Measurements from ENCODE around the gene ELMOD1.

ELMOD1 gene

DNA sequence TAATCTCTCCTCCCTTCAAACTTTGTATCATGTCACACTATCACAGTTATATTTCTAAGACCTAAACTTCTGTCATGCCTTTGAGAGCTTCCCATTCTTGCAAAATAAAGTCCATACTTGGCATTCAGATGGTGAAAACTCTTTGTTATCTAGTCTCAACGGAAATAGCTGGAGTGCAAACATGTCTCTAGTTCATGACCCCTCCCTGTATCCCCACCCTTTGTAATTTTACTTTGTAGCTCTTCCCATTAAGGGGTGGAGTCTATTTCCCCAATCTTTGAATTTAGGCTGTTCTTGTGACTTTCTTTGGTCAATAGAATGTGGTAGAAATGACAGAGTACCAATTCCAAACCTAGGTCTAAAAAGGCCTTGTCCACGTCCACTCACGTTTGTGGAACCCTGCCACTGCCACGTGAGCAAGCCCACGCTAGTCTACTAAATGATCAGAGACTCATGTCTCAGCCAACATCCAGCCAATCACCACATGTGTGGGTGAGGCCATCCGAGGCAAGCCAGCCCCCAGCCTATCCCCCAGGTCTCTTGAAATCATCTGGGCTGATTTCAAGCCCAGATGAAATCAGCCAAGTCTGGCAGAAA, 97.5 kb downstream of the ELMOD1 start:
- DNase-seq (ENCODE audit: low spot score) = no peak

DNA sequence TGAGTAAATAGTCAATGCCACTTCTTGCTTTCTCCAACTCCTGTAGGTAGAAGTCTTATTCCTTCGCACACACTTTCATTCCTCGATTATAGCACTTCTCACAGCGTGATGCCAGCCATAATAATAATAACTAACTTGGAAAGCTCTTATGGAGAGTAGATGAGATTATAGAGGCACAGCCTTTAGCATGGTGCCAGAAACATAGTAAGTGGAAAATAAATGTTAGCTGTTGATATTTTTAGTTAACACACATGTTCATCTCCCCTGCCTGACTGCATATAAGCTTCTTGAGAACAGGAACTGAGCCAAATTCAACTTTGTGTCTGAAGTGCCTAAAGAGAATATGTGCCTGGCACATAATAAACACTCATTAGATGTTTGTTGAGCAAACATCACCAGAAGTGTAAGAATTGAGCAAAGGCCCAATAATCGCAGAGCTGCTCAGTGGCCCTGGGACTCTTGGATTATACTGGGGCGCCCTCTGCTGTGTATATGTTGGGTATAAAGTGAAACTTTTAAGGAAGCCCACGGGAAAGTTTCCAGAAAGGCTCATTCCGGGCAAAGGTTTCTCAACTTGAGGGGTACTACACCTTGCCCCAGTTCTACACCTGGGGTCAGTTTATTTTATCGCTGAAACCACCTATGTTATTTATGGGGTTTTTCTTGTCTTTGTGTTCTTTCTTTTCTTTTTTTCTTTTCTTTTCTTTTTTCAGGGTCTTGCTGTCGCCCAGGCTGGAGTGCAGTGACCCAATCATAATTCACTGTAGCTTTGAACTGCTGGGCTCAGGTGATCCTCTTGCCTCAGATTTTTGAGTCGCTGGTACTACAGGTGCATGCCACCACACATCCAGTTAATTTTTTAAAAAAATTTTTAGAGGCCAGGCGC, 98.6 kb downstream of the ELMOD1 start:
- peak; percentile 56 for DNase-seq (ENCODE audit: low spot score)

DNA sequence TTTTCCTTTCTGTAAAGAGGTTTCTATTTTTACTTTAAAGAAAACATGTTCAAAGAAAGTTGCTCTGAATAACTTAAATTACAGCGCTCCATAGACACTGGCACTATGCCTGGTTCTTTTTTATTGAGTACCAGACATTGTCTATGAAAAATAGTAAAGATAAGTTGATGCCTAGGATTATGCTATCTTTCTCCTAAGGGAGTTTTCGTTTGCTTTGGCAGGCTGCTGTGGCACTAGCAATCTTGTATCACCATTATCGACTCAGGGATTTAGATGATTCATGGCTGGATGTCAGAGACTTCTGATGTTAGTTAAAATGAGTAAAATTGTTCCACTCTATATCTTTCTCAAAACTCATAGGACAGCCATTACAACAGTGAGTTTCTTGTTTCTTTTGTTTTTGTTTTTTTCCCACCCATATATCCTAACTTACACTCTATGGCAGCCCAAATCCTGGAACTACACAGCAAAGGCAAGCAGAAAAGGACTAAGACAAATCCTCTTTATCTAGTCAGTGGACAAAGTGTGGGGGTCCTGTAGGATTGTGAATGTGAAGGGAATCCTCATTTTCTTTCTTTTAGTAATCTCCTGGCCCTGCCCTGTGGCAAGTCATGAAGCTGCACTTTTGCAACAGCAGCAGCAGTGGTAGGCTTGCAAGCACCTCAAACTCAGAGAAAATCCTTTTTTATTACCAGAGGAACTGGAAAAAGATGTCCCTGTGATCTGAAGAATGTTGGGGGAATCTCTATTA, 100.2 kb downstream of the ELMOD1 start:
- no peak for DNase-seq (ENCODE audit: low spot score)

DNA sequence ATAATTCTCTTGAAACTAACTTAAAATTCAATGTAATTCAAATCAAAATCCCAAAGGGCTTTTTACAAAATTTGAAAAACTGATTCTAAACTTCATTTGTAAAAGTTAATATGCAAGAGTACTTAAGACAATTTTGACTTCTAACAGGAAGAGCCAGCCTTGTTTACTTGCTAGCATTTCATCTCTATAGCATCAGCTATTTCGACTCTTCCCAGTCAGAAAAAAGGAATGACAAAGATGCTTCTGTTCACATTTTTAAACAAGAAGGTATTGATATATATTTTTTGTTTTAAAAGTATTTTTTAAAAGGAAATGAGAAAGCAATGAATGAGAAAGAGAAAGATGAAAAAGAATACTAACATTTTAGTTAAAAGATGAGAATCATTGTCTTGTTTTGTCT, 104.5 kb downstream of the ELMOD1 start:
- no peak for DNase-seq (ENCODE audit: low spot score)

DNA sequence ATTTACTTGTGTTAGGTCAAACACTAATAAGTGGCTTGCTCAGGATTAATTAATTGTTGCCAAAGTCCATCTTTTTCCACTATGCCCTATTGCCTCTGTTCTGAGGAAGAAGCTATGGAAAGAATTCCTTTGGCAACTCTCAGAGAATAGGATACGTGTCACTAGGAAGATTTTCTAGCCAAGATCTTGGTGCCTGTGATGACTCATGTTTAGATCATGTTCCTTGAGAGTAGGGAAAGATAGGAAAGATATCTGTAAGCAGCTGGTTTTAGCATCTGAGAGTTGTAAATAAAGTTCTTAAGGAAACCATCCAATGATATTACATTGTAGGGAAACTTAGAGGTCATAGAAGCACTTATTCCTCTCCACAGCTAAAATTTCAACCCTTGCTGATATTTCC, 105.2 kb downstream of the ELMOD1 start:
- DNase-seq (ENCODE audit: low spot score) = no peak

DNA sequence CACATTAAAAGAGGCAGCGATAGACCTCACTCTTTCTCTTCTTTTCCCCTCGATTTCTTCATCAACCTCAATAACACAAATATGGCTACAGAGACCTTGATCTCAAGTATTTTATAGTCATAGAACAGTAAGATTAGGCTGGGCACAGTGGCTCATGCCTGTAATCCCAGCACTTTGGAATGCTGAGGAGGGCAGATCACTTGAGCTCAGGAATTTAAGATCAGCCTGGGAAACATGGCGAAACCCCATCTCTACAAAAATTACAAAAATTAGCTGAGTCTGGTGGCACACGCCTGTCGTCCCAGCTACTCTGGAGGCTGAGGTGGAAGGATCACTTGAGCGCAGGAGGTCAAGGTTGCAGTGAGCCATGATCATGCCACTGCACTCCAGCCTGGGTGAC, 106.3 kb downstream of the ELMOD1 start:
- no peak for DNase-seq (ENCODE audit: low spot score)

DNA sequence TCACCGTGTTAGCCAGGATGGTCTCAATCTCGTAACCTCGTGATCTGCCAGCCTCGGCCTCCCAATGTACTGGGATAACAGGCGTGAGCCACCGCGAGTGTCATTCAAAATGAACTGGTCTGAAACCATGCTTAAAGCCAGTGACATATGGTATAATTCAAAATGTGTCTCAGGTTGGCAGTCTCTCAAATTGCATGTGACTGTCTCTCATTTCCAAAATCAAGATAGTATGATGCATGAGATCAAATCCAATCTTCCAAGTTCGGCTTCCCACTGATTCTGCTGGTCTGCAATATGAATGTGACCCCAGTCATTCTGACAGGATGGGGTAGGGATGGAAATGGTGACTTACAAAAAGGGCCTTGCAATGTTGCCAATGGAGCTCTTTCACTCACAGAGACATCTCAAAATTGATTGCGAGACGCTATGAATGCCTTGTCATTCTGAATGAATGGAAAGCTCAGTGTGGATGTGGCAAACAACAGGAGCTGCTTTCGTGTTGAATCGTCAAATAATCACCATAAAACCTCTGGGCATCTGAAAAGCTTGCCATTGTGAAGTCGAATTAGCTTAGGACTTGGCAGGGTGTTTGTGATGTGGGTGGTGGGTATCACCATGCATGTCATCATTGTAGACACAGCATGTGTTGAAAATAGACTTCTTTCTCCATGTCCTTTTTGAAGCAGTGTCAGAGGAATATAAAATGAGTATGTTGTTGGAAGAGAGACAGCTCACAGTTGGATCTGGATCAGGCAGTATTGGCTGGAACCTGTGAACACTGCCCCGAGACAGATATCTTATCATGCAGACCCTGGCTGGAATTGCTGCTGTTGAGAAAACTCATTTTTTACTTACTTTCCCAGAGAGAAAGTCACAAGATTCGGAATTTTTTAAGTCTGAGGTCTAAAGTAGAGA, 108.7 kb downstream of the ELMOD1 start:
- DNase-seq (ENCODE audit: low spot score) = no peak

DNA sequence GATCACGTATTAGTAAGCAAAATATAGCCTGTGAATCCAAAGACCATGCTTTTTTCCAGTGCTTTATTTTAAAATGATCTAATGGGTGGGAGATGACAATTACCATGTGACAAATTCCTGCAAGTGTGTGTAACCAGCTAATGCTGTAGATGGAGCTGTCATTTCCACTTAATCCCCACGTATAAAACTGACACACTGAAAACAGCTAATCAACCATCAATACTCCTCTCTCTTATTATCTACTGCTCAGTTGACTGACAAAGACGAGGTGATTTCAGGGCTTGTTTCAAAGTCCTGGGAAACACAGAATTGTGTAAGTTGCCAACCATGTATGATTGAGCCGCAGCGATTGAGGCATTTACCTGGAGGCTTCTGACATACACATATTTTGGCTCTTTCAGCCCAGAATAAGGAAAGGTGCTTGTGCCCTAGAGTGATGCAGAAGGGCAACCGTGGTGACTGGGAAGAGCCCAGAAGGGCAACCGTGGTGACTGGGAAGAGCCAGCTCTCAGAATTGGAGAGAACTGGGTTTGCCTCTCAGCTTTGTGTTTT, 111.2 kb downstream of the ELMOD1 start:
- DNase-seq (ENCODE audit: low spot score) = no peak

DNA sequence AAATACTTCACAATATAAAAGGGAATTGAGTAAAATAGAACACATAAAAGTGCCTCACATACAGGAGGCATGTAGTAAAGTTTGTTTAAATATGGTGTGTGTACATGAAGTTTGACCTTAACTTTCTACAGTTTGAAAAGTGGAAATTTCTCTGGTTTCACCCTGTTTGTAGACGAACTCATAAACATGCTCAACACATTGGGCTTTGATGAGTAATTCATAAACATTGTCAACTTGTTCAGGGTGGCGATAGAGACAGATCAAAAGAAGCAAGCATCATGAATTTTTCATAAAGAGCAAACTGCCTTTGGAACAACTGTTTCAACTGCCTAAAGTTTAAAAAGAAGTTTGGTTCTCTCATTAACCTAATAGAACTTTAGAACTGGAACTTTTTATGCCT, 111.8 kb downstream of the ELMOD1 start:
- no peak for DNase-seq (ENCODE audit: low spot score)

DNA sequence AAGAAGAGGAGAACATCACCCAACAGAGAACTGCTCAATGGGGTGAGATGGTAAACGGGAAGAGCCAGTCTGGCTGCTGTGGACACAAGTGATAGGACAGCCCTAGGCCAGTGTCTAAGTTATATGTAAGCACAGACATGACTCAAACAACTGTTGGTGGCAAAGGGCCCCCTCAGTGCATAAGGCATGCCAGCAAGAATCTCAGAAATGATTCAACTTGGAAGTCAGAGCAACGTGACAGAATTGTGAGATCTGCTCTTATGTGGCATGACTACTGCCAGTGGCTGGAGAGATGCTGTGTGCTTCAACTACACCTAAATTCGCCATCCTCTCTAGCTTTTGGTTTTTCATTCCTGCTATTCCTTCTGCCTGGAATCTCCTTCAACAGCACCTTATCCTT, 113.5 kb downstream of the ELMOD1 start:
- no peak for DNase-seq (ENCODE audit: low spot score)

DNA sequence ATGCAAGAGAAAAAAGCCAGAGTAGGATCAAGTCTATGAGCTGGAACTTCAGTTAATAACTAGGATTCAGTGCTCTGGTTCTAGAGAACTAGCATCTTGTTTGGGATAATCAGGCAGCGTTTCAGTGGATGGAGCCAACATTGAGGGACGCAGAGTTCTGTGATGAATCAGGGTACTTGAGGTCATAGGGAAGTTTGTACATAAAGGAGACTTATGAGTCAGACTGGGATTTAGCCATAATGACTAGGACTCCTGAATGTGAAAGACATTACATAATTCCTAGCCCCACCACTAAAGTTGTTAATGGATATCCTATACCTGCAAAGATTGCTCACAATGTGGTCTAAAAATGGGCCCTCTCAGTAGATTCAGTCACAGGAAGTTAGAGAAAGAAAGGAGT, 114.1 kb downstream of the ELMOD1 start:
- DNase-seq (ENCODE audit: low spot score) = no peak

DNA sequence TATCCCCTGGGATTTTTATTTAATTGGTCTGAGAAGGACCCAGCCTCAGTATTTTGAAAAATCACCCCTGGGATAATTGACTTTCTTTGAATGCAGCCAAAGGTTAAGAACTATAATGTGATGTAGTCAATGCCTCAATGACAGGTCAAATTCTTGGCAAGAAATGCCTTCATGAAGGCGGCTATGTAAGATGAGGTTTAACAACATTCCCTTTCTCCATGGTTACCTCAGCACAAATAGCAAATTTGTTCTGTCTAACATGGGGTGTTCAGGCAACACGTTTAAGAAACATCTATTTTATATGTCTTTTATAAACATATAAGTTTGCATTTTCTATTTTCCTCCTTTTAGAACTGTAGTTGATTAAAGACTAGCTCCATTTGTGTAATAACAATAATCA, 115.6 kb downstream of the ELMOD1 start:
- no peak for DNase-seq (ENCODE audit: low spot score)

DNA sequence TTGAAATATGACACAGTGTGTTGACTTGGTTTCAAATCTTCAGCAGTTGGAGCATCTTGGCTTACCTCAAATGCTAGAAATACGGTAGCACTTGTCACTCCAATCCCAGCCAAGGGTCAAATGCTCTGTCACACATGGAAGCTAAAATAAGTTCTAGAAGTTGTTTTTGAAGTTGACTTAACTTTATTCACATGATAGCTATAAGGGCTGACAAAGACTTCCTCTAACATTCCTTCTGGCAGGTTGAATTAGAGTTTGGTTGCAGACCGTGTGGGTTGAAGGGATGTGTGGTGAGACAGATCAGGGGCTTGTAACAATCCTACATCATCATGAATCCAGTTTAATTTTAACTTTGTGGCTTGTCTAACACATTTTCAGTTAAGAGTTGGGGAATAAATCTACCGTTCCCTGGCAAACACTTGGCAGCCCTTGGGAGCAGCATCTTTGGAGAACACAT, 116.3 kb downstream of the ELMOD1 start:
- no peak for DNase-seq (ENCODE audit: low spot score)

DNA sequence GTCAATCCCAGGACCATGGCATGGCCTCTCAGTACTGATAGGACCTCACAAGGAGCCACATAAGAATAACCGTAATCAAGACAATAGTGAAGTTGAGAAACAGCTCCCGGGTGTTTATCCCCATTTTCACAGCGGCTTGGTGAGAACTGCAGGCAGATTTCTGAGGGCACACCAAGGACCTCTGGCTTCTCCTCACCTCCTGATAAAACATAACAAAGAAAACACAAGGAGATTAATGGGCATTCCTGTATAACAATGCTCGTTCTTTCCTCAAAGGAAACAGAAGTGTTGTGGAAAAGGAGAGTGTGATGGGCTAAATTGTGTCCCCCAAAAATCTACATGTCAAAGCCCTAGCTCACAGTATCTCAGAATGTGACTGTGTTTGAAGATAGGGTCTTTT, 116.9 kb downstream of the ELMOD1 start:
- DNase-seq (ENCODE audit: low spot score) = no peak

DNA sequence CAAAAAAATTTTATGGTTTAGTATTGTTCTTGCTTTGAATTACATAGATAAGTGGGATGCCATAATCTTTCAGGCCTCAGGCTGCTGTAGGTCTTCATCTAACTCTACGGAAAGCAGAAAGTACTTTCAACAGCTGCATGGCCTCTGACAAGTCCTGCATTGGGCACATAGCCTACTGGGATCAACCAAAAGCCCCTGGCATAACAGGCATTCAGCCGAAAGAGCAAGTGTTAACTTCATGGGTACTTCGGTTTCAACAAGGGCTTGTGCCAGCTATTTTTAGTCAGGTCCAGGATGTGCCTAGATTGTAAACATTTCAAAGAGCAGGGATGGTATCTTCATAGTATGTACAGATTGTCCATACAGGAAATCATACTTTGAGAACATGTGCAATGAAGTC, 117.8 kb downstream of the ELMOD1 start:
- DNase-seq (ENCODE audit: low spot score) = no peak

DNA sequence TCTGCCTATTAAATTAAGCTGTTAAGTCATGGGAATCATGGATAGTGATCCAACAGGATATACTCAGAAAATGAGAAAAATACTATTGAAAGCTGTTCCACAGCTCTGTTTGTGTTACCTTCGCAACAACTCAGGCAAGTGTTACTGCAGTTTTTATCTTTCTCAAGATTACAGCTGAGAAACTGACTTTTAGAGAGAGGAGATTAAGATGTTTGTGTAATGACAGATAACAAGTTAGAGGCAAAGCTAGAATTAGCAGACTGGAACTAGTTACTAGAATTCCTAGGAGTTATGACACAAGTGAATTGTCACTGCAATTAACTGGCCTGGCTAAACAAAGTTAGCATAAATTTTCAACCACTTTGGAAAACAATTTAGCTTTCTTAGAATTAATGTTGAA, 119.4 kb downstream of the ELMOD1 start:
- no peak for DNase-seq (ENCODE audit: low spot score)

DNA sequence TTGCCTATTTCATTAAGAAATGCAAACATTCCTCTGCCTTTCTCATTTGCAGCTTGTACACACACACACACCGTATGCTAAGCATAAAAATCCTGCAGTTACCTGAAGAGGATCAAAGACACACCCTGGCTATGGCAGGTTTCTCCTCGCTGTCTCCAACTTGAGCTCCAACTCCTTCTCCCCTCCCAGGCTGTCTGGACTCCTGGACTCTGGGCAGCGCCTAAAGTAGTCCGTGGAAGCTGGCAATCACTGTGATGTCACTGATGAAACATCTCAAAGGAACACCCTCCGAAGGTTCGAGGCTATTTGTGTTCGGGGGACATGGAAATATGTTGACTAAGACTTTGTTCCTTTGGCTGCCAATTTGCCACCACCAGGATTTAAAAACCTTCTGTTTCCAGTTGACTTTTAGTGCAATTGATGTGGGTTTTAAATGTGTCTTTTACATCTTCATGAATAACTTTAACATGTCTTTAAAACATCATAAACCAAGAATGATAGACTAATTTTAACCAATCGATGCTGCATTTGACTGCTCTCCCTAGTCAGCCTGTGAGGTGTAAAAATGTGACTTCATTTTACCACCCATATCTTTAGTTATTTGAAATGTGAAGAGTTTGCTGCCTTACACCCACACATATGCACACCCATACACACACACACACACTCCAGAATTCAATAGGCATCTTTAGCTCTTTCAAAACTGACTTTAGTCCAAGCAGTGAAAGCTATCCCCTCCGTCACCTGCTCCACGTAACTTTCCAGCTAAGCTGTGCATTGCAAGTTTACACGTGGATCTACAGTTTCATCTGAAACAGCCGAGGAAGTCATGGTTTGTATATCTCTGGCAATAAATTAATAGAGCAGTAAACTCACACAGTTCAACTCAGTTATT, 121.2 kb downstream of the ELMOD1 start, which contains the start of gene SLN:
TSS of gene SLN (minus strand) at position 196 of the 895 bp plus-strand sequence.
- DNase-seq (ENCODE audit: low spot score) = no peak

DNA sequence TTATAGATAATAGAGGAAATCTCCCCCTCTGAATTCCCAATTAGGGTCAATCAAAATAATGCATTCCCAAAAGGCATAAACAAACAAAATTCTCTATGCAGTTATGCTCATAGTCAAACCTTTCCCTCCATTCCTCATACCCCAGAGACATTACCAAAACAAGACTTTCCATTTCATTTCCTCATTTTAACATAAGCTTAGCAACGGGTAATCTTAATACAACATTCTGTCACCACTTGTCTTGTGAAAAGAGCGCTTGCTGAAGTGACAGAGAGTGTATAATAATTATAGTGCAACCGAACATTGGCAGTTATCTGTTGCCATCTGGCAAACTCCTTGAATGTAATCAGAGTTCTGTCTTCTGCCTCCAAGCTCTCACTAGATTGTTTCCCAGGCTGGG, 122.1 kb downstream of the ELMOD1 start:
- DNase-seq (ENCODE audit: low spot score) = no peak
